NCI-H69 (cell line): ENCODE results near the gene EBLN1.
"Not testable (repeated sequence)": the region's sequence is repeated elsewhere in the genome, so short reads cannot be mapped to it uniquely, and the experiment has no call there.

Experiments used
- DNase-seq: peaks from one replicate; lab custom pipeline; 2025; lab: John Stamatoyannopoulos, UW

Gene EBLN1

GRCh38 chr10:22228167-22228938, 10.5 kb upstream of the EBLN1 start:
- no peak for DNase-seq

DNA sequence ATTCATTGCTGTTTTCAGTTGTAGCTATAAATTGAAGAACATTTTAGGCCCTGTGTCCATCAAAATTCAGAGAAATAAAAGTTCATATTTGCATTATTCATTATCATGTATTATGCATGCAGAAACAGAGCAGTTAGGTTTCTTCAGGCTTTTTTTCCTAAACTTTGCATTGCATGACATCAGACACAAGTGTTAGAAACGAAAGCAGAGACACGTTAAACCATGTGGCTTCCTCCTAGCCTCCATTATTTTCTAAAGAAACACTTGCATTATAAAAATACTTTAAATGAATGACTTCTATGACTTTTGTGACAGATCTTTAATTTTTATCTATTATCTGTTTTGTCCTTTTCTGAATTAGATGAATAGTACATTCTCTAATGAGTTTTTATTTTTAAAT, 8.8 kb upstream of the EBLN1 start:
- DNase-seq = no peak

DNA sequence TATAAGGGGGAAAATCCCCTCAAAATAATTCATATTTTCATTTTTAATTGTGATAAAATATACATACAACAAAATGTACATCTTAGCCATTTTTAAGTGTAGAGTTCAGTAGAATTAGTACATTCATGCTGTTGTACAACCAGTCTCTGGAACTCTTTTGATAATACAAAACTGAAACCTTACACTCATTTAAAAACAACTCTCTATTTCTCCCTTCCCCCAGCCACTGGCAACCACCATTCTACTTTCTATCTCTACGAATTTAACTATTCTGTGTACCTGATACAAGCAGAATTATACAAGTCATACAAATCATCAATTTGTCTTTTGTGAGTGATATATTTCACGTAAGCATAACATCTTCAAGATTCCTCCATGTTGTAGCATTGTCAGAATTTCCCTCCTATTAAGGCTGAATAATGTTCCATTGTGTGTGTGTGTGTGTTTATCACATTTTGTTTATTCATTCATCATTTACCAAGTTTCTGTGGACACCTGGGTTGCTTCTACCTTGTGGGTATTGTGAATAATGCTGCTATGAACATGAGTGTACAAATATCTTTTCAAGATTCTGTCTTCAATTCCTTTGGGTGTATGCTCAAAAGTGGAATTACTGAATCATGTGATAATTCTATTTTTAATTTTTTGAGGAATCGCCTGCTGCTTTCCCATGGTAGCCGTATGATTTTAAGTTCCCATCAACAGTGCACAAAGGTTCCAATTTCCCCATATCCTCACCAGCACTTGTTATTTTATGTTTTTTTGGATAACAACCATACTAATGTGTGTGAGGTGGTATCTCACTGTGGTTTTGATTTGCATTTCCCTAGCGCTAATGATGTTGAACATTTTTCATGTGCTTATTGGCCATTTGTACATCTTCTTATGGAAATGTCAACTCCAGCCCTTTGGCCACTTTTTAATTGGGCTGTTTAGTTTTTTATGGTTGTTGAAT, 4.7 kb upstream of the EBLN1 start:
- no peak for DNase-seq

GRCh38 chr10:22219308-22219707, 1.5 kb upstream of the EBLN1 start:
- no peak for DNase-seq

DNA sequence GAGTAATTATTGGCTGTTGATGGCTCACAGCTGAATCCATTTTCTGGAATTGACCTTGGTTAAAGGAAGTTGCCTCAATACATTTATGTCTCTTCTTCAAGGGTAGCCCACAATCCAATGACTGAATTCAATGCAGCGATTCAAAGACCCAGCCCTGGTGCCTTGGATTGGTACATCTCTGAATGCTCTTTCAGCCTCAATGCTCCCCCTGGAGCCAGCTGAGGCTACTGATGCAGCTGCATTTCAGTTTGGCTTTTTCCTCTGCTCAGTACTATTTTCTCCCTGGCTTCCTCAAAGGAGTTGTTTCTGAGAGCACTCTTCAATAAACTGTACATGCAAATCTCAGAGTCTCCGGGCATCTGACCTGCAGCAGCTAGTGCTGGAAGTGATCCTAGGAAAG, 633 bp upstream of the EBLN1 start:
- peak; percentile 6 for DNase-seq

DNA sequence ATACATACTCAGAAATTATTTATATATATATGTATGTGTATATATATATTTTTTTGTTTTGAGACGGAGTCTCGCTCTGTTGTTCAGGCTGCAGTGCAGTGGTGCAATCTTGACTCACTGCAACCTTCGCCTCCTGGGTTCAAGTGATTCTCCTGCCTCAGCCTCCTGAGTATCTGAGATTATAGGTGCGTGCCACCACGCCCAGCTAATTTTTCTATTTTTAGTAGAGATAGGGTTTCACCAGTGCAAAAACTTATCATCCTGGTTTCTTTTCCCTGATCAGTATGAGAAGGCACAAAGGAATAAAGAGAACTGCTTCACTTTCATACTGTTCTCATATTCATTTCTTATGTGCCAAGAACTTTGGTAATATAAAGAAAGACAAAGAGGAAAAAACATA, 731 bp downstream of the EBLN1 start:
- not testable (repeated sequence) for DNase-seq

DNA sequence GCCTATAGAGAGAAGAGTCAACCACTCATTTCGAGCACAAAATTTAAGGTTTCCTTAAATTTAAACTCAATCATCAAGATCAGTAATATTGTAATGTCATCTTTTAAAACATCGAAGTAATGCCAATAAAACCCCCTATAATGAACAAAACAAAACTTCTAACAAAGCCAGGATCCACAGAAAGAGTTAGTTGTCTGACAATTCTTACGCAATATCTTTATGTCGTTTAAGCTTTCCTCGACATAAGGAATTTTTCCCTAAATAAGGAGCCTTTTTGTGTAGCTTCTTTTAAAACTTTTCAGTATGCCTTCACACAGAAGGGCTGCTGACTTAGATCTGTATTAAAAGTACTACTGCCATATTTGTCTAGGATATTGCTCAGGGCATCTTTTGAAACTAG, 7.5 kb downstream of the EBLN1 start:
- no peak for DNase-seq

- DNase-seq = no peak
Measured at GRCh38 chr10:22193945-22194344, 23.9 kb downstream of the EBLN1 start.

GRCh38 chr10:22185586-22185985, 32.2 kb downstream of the EBLN1 start:
- DNase-seq = no peak

- peak; percentile 1 for DNase-seq
Measured at GRCh38 chr10:22183771-22184461, 33.9 kb downstream of the EBLN1 start.

- no peak for DNase-seq
Measured at GRCh38 chr10:22180724-22181123, 37.1 kb downstream of the EBLN1 start.

DNA sequence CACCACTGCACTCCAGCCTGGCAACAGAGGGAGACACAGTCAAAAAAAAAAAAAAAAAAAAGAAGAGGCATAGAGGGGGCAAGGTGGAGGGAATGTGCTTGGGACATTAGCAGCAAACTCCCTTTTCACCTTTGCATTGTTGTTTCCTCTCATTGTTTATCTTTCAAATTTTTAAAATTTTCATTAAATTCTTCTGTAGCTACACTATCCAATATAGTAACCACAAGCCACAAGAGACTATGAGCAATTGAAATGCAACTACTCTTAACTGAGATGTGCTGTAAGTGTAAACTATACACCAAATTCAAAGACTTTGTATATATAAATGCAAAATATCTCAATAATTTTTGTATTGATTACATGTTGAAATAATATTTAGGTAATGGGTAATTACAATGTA, 43.4 kb downstream of the EBLN1 start:
- no peak for DNase-seq

DNA sequence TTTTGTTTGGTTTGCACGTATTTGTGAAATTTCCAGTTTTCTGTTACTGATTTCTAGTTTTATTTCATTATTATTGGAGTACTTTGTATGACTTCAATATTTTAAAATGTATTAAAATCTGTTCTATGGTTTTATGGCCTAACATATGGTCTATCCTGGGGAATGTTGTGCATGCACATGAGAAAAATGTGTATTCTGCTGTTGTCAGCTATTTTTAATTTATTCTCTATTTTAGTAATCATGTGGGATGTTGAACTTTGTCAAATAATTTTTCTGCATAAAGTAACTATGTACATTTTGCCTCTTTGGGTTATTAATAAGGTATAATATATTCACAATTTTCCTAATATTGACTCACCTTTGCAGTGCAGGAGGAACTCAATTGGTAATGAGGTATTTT, 46.7 kb downstream of the EBLN1 start:
- DNase-seq = no peak

DNA sequence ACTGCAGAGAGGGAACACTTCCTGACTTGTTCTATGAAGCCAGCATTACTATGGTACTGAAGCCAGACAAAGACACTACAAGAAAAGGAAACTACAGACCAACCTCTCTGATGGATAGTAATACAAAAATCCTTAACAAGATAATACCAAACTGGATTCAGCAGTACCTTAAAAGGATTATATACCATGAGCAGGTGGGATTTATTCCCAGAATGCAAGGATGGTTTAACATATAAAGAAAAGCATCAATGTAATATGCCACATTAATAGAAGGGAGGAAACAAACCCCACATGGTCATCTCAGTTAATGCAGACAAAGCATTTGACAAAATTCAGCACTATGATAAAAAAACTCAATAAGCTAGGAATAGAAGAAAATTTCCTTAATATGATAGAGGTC, 47.2 kb downstream of the EBLN1 start:
- no peak for DNase-seq

GRCh38 chr10:22159979-22160378, 57.8 kb downstream of the EBLN1 start:
- DNase-seq = no peak

DNA sequence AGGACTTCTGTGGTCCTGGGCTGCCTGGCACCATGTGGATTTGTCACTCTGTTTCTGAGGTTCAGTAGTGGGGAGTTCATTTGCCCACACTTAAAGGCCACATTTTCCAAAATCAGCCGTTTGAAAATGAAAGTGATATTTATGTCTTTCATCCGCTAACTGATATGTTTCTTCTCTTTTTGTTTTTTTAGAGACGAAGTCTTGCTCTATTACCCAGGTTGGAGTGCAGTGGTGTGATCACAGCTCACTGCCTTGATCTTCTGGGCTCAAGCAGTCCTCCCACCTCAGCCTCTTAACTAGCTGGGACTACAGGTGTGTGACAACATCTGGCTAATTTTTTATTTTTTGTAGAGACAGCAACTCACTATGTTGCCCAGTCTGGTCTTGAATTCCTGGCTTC, 58.6 kb downstream of the EBLN1 start:
- no peak for DNase-seq
